H1 (cell line): Measurements from ENCODE around the gene GABRB2. TPM values are rescaled to one million over a fixed set of nuclear protein-coding genes. Genes with fewer than 3 reads are reported as not detected.

Experiments used
- CTCF ChIA-PET: fragments of 300-600 bp; sonication (Branson Sonifier 250); formaldehyde crosslinking; loops from one replicate; lab custom pipeline; 2021; ENCODE audit not compliant: partially characterized antibody; lab: Charles Lee
- POLR2A ChIA-PET: fragments of 300-600 bp; sonication (Branson Sonifier 250); formaldehyde crosslinking; loops from one replicate; lab custom pipeline; 2021; ENCODE audit warnings: inconsistent platforms; ENCODE audit not compliant: partially characterized antibody; lab: Charles Lee
- DNase-seq, 2 experiments: peaks; one replicate each; pipeline versions ENCODE4 v3.0.0 to v3.0.0-alpha.2; 2010 to 2022; ENCODE audit warnings: low spot score in 2 of 2, low read depth in 1 of 2, mixed read lengths in 1 of 2
- FAIRE-seq: peaks from 2 replicates; lab custom pipeline; 2011; peaks lifted over from hg19 to GRCh38; lab: Jason Lieb, UNC
- H2AFZ ChIP-seq: 2 replicates; pipeline ENCODE4 v1.8.1; 2012; ENCODE audit warnings: low read length, inconsistent platforms
- H2AK5ac ChIP-seq: 2 replicates; pipeline ENCODE4 v1.6.1; 2013; ENCODE audit warnings: low read depth, low read length
- H2BK120ac ChIP-seq: replicated peaks from 2 replicates; pipeline ENCODE3; 2013; ENCODE audit warnings: low read depth, low read length, inconsistent platforms
- H2BK12ac ChIP-seq: 2 replicates; pipeline ENCODE4 v1.6.1; 2013; ENCODE audit warnings: low read depth, low read length
- H2BK15ac ChIP-seq: 2 replicates; pipeline ENCODE4 v1.6.1; 2013; ENCODE audit warnings: low read length
- H2BK20ac ChIP-seq: 2 replicates; pipeline ENCODE4 v1.6.1; 2013; ENCODE audit warnings: low read length
- H2BK5ac ChIP-seq: 2 replicates; pipeline ENCODE4 v1.6.1; 2013; ENCODE audit warnings: low read depth, low read length
- H3K14ac ChIP-seq: 2 replicates; pipeline ENCODE4 v1.6.1; 2013; ENCODE audit warnings: inconsistent platforms; ENCODE audit not compliant: insufficient read length
- H3K18ac ChIP-seq: 2 replicates; pipeline ENCODE4 v1.6.1; 2013; ENCODE audit warnings: low read length; ENCODE audit errors: extremely low read depth
- H3K23ac ChIP-seq: 2 replicates; pipeline ENCODE4 v1.6.1; 2013; ENCODE audit warnings: inconsistent platforms; ENCODE audit not compliant: insufficient read length
- H3K23me2 ChIP-seq: 2 replicates; pipeline ENCODE4 v1.6.1; 2013; ENCODE audit warnings: low read depth, low read length
- H3K27ac ChIP-seq: 2 replicates; pipeline ENCODE4 v1.6.1; 2011; ENCODE audit warnings: low read depth, low read length, inconsistent platforms
- H3K27me3 ChIP-seq, 4 experiments: replicated peaks in 1 of 4; 1 replicate in 1 of 4; 2 replicates in 3 of 4; pipeline versions ENCODE4 v1.6.1 to v1.8.1; 2011 to 2013; ENCODE audit warnings: low read length in 3 of 4, mild to moderate bottlenecking in 3 of 4, inconsistent platforms in 2 of 4, mixed read lengths in 2 of 4, moderate library complexity in 1 of 4; ENCODE audit not compliant: control insufficient read depth in 3 of 4, insufficient read depth in 3 of 4; ENCODE audit errors: extremely low read depth in 1 of 4
- H3K36me3 ChIP-seq, 4 experiments: 2 replicates each; pipeline versions ENCODE4 v1.6.1 to v1.8.1; 2011 to 2013; ENCODE audit warnings: mild to moderate bottlenecking in 4 of 4, low read length in 3 of 4, moderate library complexity in 2 of 4, control low read depth in 1 of 4, inconsistent platforms in 1 of 4; ENCODE audit not compliant: insufficient read depth in 4 of 4, control insufficient read depth in 2 of 4
- H3K4ac ChIP-seq: replicated peaks from 2 replicates; pipeline ENCODE3; 2013; ENCODE audit warnings: low read length, low read depth, mixed read lengths, inconsistent platforms; ENCODE audit not compliant: insufficient read length
- H3K4me1 ChIP-seq, 4 experiments: replicated peaks in 1 of 4; 1 replicate in 1 of 4; 2 replicates in 3 of 4; pipeline versions ENCODE4 v1.6.1 to v1.8.1; 2011 to 2013; ENCODE audit warnings: low read length in 3 of 4, inconsistent platforms in 2 of 4, mixed read lengths in 1 of 4; ENCODE audit not compliant: insufficient read depth in 4 of 4, control insufficient read depth in 3 of 4
- H3K4me2 ChIP-seq, 2 experiments: 2 replicates each; pipeline versions ENCODE4 v1.6.1 to v1.8.1; 2011 to 2013; ENCODE audit warnings: low read depth in 2 of 2, low read length in 2 of 2, control low read depth in 1 of 2, inconsistent platforms in 1 of 2, mild to moderate bottlenecking in 1 of 2; ENCODE audit not compliant: insufficient read depth in 1 of 2
- H3K4me3 ChIP-seq, 4 experiments: fragments of 200-600, 300-600 bp in 1 of 4; sonication (generic), shearing (Covaris generic), sonication (Bioruptor Twin) in 1 of 4; 2 replicates each; pipeline versions ENCODE4 v1.5.1 to v1.8.1; 2011 to 2016; ENCODE audit warnings: low read length in 4 of 4, low read depth in 3 of 4, control low read depth in 2 of 4, inconsistent platforms in 2 of 4, mild to moderate bottlenecking in 2 of 4, mixed read lengths in 1 of 4, moderate library complexity in 1 of 4; ENCODE audit not compliant: insufficient read depth in 2 of 4; ENCODE audit errors: extremely low read depth in 1 of 4
- H3K56ac ChIP-seq: replicated peaks from 2 replicates; pipeline ENCODE3; 2013; ENCODE audit warnings: low read depth, mild to moderate bottlenecking, mixed read lengths, low read length, inconsistent platforms; ENCODE audit not compliant: insufficient read length
- H3K79me1 ChIP-seq: 2 replicates; pipeline ENCODE4 v1.6.1; 2013; ENCODE audit warnings: low read depth, low read length, control low read depth
- H3K79me2 ChIP-seq, 2 experiments: 2 replicates each; pipeline versions ENCODE4 v1.6.1 to v1.8.1; 2012 to 2013; ENCODE audit warnings: low read length in 2 of 2, mild to moderate bottlenecking in 2 of 2, inconsistent platforms in 1 of 2; ENCODE audit not compliant: insufficient read depth in 2 of 2, control insufficient read depth in 1 of 2
- H3K9ac ChIP-seq, 4 experiments: replicated peaks in 1 of 4; 1 replicate in 1 of 4; 2 replicates in 3 of 4; pipeline versions ENCODE4 v1.6.1 to v1.8.1; 2011 to 2013; ENCODE audit warnings: low read depth in 3 of 4, low read length in 3 of 4, control low read depth in 2 of 4, mild to moderate bottlenecking in 2 of 4, moderate library complexity in 2 of 4, inconsistent platforms in 1 of 4; ENCODE audit errors: extremely low read depth in 1 of 4
- H3K9me3 ChIP-seq, 2 experiments: 2 replicates each; pipeline versions ENCODE4 v1.6.1 to v1.8.1; 2012 to 2013; ENCODE audit warnings: mild to moderate bottlenecking in 2 of 2, moderate library complexity in 2 of 2, control low read depth in 1 of 2, inconsistent platforms in 1 of 2, low read depth in 1 of 2, low read length in 1 of 2, mixed read lengths in 1 of 2; ENCODE audit not compliant: insufficient read depth in 2 of 2
- H4K20me1 ChIP-seq, 2 experiments: replicated peaks in 1 of 2; 2 replicates each; pipeline versions ENCODE3 to v1.8.1; 2011 to 2013; ENCODE audit warnings: inconsistent platforms in 2 of 2, low read length in 2 of 2, mild to moderate bottlenecking in 1 of 2; ENCODE audit not compliant: insufficient read depth in 2 of 2, control insufficient read depth in 1 of 2
- H4K5ac ChIP-seq: 2 replicates; pipeline ENCODE4 v1.6.1; 2013; ENCODE audit warnings: low read length, low read depth, mixed read lengths, inconsistent platforms; ENCODE audit not compliant: insufficient read length
- H4K8ac ChIP-seq: 2 replicates; pipeline ENCODE4 v1.8.0; 2013; ENCODE audit warnings: mild to moderate bottlenecking, moderate library complexity, low read length, inconsistent platforms; ENCODE audit not compliant: insufficient read depth; ENCODE audit errors: extremely low read depth
- H4K91ac ChIP-seq: replicated peaks from 2 replicates; pipeline ENCODE3; 2013; ENCODE audit warnings: low read length, mixed read lengths, inconsistent platforms; ENCODE audit not compliant: insufficient read length
- ASH2L ChIP-seq: fragments of 200-600, 300-600 bp; sonication (generic); IDR thresholded peaks from one replicate; pipeline ENCODE4 v1.7.1; 2017; ENCODE audit warnings: low read length
- CBX5 ChIP-seq: fragments of 300-800, 300-1000 bp; sonication (generic); IDR thresholded peaks from 2 replicates; pipeline ENCODE4 v1.7.1; 2016; ENCODE audit warnings: antibody characterized with exemption, low read length, low read depth
- PHF8 ChIP-seq: fragments of 200-600 bp; sonication (generic); conservative IDR thresholded peaks from 2 replicates; pipeline ENCODE4 v1.7.1; 2012; ENCODE audit warnings: low read depth, mild to moderate bottlenecking, inconsistent platforms, low read length, moderate library complexity
- SP2 ChIP-seq: IDR thresholded peaks from 2 replicates; pipeline ENCODE4 v1.6.1; 2012; ENCODE audit warnings: mild to moderate bottlenecking, low read length, inconsistent platforms
- WGBS, 2 experiments: shearing (Covaris generic) in 1 of 2; methylation state at CpG; one replicate each; pipeline versions ENCODE4 v1.1.6 to v1.1.7; 2013 to 2015; ENCODE audit warnings: low lambda C conversion rate in 2 of 2, mixed read lengths in 2 of 2, inconsistent platforms in 1 of 2, low coverage in 1 of 2, missing lambda C conversion rate in 1 of 2; ENCODE audit not compliant: insufficient replicate concordance in 2 of 2, insufficient coverage in 1 of 2, insufficient read length in 1 of 2; ENCODE audit errors: extremely low coverage in 1 of 2, missing lambda C conversion rate in 1 of 2; 5-methylcytosine and 5-hydroxymethylcytosine counted together
- polyA plus RNA-seq, 7 experiments: library from polyadenylated mRNA; depleted of rRNA in 3 of 7; stranded (reverse) in 5 of 7; unstranded in 2 of 7; fragments of >200 nt in 5 of 7; fragments of 200-250 nt in 2 of 7; gene quantifications; 1 replicate in 5 of 7; 2 replicates in 1 of 7; 4 replicates in 1 of 7; pipeline versions ENCODE4 v1.2.1 to v1.2.3, GENCODE V29; 2011 to 2013; ENCODE audit warnings: missing spikeins in 2 of 7, mixed read lengths in 2 of 7
- total RNA-seq: library from RNA; stranded (reverse); fragmentation: NEBNext Ultra II Directional; extraction: Animal tissue kit (Norgen Biotek cat#: 25700); gene quantifications from 2 replicates; pipeline ENCODE4 v1.2.1, GENCODE V29; 2021

GABRB2 gene
- total and polyA plus RNA-seq, 2 of the 8 experiments (the other 6 are each of a cell fraction or from before 2014, with no cell fraction given), result 0.54 to 1.9 TPM

- Histone ChIP-seq H2BK120ac (no peak overlapping the region), H3K79me1 (no peaks in the 10 kb centered on the region), H3K27ac (no peak overlapping the region), H3K4me2 (no peak overlapping the region), H2BK5ac (no peak overlapping the region), H3K56ac (no peak overlapping the region), H3K9me3 (no peaks in the 10 kb centered on the region), H3K79me2 (no peaks in the 10 kb centered on the region), H3K4ac (no peak overlapping the region), H3K4me1 (no peaks in the 10 kb centered on the region), H2AFZ (no peak overlapping the region), H3K14ac (no peak overlapping the region), H2BK12ac (no peak overlapping the region), H4K8ac (no peak overlapping the region), H3K27me3 (no peaks in the 10 kb centered on the region), H2AK5ac (no peak overlapping the region), H3K36me3 (no peaks in the 10 kb centered on the region), H3K9ac (no peak overlapping the region), H2BK20ac (no peak overlapping the region), H4K20me1 (no peaks in the 10 kb centered on the region), H3K4me3 (no peak overlapping the region), H4K5ac (no peak overlapping the region), H3K23ac (no peak overlapping the region), H3K18ac (no peak overlapping the region), H3K23me2 (no peaks in the 10 kb centered on the region), H4K91ac (no peak overlapping the region), H2BK15ac (no peak overlapping the region)
- POLR2A ChIA-PET, result no interaction called here
- CTCF ChIA-PET, result no interaction called here
- WGBS, 2 experiments, result 93% methylated on average over 5 of the region's 5 CpGs; no CpG with 5 or more reads in 1 of the 2 experiments
- no peak for DNase-seq
- FAIRE-seq, result no peak
- no peak for TF ChIP-seq PHF8
- no peak for TF ChIP-seq ASH2L
- no peak for TF ChIP-seq SP2
- no peak for TF ChIP-seq CBX5
Observed at GRCh38 chr5:161342886-161343285, 203.6 kb downstream of the GABRB2 start.
